ENCODE measurements around the gene LACC1.
A peak's percentile ranks its signal among the peaks of the same experiment; 100 is the strongest.

The LACC1 gene

GRCh38 chr13:43879755-43880181 is at the start of gene LACC1:
TSS of gene LACC1 (plus strand) at chr13:43879904. CDS start at chr13:43880986, 1,082 bp downstream.
- peak; percentile 33 for DNase-seq (ENCODE audit: low spot score)

- no peak for DNase-seq (ENCODE audit: low spot score)
These were observed 49.2 kb upstream of the LACC1 start for GRCh38 chr13:43830497-43830881.

- no peak for DNase-seq (ENCODE audit: low spot score)
These were observed 48.6 kb upstream of the LACC1 start for GRCh38 chr13:43831088-43831487.

- DNase-seq (ENCODE audit: low spot score) = peak; percentile 1
These were observed 44.0 kb upstream of the LACC1 start for GRCh38 chr13:43835701-43836100.

GRCh38 chr13:43838909-43839308 is 40.8 kb upstream of the LACC1 start:
- DNase-seq (ENCODE audit: low spot score) = no peak

- no peak for DNase-seq (ENCODE audit: low spot score)
These were observed 33.1 kb upstream of the LACC1 start for GRCh38 chr13:43846496-43847158.

GRCh38 chr13:43848001-43848649 is 31.6 kb upstream of the LACC1 start:
- DNase-seq (ENCODE audit: low spot score) = no peak

GRCh38 chr13:43850873-43851272 is 28.8 kb upstream of the LACC1 start:
- DNase-seq (ENCODE audit: low spot score) = no peak

GRCh38 chr13:43852923-43853404 is 26.7 kb upstream of the LACC1 start:
- no peak for DNase-seq (ENCODE audit: low spot score)

- no peak for DNase-seq (ENCODE audit: low spot score)
These were observed 17.8 kb upstream of the LACC1 start for GRCh38 chr13:43861863-43862262.

GRCh38 chr13:43864921-43865320 is 14.8 kb upstream of the LACC1 start:
- no peak for DNase-seq (ENCODE audit: low spot score)

- no peak for DNase-seq (ENCODE audit: low spot score)
These were observed 13.8 kb upstream of the LACC1 start for GRCh38 chr13:43865892-43866291.

GRCh38 chr13:43872181-43872580 is 7.5 kb upstream of the LACC1 start:
- no peak for DNase-seq (ENCODE audit: low spot score)

GRCh38 chr13:43874504-43875092 is 5.1 kb upstream of the LACC1 start:
- no peak for DNase-seq (ENCODE audit: low spot score)

GRCh38 chr13:43876366-43876765 is 3.3 kb upstream of the LACC1 start:
- DNase-seq (ENCODE audit: low spot score) = no peak

GRCh38 chr13:43877326-43877725 is 2.4 kb upstream of the LACC1 start:
- DNase-seq (ENCODE audit: low spot score) = no peak

- DNase-seq (ENCODE audit: low spot score) = no peak
These were observed 1.9 kb upstream of the LACC1 start for GRCh38 chr13:43877766-43878165.

- DNase-seq (ENCODE audit: low spot score) = peak; percentile 70
These were observed 581 bp upstream of the LACC1 start, which contains the start of gene CCDC122 for GRCh38 chr13:43878892-43879754. TSS of gene CCDC122 (minus strand) at chr13:43879740. CDS start at chr13:43869376, 10,364 bp downstream.

- DNase-seq (ENCODE audit: low spot score) = no peak
These were observed 631 bp downstream of the LACC1 start for GRCh38 chr13:43880214-43880855.

GRCh38 chr13:43880926-43881325 is 1.2 kb downstream of the LACC1 start:
- DNase-seq (ENCODE audit: low spot score) = no peak

GRCh38 chr13:43881580-43881979 is 1.9 kb downstream of the LACC1 start:
- no peak for DNase-seq (ENCODE audit: low spot score)

- DNase-seq (ENCODE audit: low spot score) = no peak
These were observed 3.9 kb downstream of the LACC1 start for GRCh38 chr13:43883631-43884030.
